ENCODE results near the gene IGSF21.

- TF ChIP-seq KDM5A (IDR thresholded peaks at IDR 0.05; ENCODE audit: low read length) = no peak
- TF ChIP-seq POLR2AphosphoS5 (IDR thresholded peaks at IDR 0.05; ENCODE audit: low read depth, low read length) = no peak
- no peak for TF ChIP-seq CTCF (IDR thresholded peaks at IDR 0.05; ENCODE audit: control extremely low read depth in 1 of 3, insufficient read depth in 1 of 3, low read depth in 1 of 3, low read length in 3 of 3)
- TF ChIP-seq EZH2 (IDR thresholded peaks at IDR 0.05; ENCODE audit: low read depth, low read length, severe bottlenecking) = no peak
- TF ChIP-seq TCF12 (IDR thresholded peaks at IDR 0.05; ENCODE audit: low read depth, low read length) = no peak
- no peak for TF ChIP-seq SIN3A (conservative IDR thresholded peaks at IDR 0.05 in 1 of 2, IDR thresholded peaks at IDR 0.05 in 1 of 2; ENCODE audit: low read depth in 1 of 2, low read length in 2 of 2)
- TF ChIP-seq RXRA (IDR thresholded peaks at IDR 0.05; ENCODE audit: insufficient read depth, low read depth, low read length) = no peak
- TF ChIP-seq SP1 (IDR thresholded peaks at IDR 0.05; ENCODE audit: low read depth, low read length) = no peak
These were observed 233.2 kb downstream of the IGSF21 start for GRCh38 chr1:18340787-18341186.
